Measurements from ENCODE around the gene SKAP1. TPM values are rescaled to one million over a fixed set of nuclear protein-coding genes. Genes with fewer than 3 reads are reported as not detected.

Gene SKAP1
- total RNA-seq, 1 donor from 2014 or later: not detected

DNA sequence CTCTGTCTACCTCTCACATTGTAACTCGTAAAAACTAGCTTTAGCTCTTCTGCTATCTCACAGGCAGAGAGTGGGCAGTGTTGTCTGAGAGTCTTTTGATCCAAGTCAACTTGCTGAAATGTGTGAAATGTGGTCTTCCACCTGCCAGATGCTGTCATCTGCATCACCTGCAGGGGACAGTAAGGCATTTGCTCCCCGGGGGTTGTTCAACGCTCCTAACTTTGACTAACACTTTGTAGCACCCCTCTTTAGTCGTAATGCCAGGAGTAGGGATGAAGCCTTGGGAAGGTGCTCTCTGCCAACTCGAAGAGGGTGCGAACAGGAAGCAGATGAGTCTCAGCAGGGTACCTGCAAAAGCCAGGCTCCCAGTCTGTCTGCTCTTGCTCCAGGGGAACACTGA lies 286.4 kb downstream of the SKAP1 start:
- H3K27ac Mint-ChIP-seq: no peak overlapping the region
- no peak for DNase-seq (ENCODE audit: low spot score)
- H3K9ac ChIP-seq: no peak overlapping the region
- H3K36me3 ChIP-seq: no peaks in the 10 kb centered on the region
- H3K4me1 Mint-ChIP-seq: peaks cover 34% of the 10 kb centered on the region
- peaks cover 5% of the 10 kb centered on the region for H3K4me1 ChIP-seq
- H3K4me3 ChIP-seq: no peak overlapping the region
- H3K4me3 Mint-ChIP-seq: no peak overlapping the region
- H3K9me3 ChIP-seq (ENCODE audit: low read depth): no peaks in the 10 kb centered on the region
- no peaks in the 10 kb centered on the region for H3K79me2 ChIP-seq (ENCODE audit: low read depth)
- H2AFZ ChIP-seq (replicated peaks): no peak overlapping the region
- TF ChIP-seq, protein P1, sequence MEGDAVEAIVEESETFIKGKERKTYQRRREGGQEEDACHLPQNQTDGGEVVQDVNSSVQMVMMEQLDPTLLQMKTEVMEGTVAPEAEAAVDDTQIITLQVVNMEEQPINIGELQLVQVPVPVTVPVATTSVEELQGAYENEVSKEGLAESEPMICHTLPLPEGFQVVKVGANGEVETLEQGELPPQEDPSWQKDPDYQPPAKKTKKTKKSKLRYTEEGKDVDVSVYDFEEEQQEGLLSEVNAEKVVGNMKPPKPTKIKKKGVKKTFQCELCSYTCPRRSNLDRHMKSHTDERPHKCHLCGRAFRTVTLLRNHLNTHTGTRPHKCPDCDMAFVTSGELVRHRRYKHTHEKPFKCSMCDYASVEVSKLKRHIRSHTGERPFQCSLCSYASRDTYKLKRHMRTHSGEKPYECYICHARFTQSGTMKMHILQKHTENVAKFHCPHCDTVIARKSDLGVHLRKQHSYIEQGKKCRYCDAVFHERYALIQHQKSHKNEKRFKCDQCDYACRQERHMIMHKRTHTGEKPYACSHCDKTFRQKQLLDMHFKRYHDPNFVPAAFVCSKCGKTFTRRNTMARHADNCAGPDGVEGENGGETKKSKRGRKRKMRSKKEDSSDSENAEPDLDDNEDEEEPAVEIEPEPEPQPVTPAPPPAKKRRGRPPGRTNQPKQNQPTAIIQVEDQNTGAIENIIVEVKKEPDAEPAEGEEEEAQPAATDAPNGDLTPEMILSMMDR (IDR thresholded peaks at IDR 0.05): no peak
- TF ChIP-seq EZH2 (IDR thresholded peaks at IDR 0.05) (no peak), EZH2phosphoT487 (IDR thresholded peaks at IDR 0.05) (no peak)
- H3K4me2 ChIP-seq: no peak overlapping the region
- no peaks in the 10 kb centered on the region for H4K20me1 ChIP-seq (ENCODE audit: low read depth)
- H3K27ac ChIP-seq: no peak overlapping the region
- H3K27me3 Mint-ChIP-seq (ENCODE audit: insufficient read depth, low read depth): peaks cover 17% of the 10 kb centered on the region
- H3K27me3 ChIP-seq: peaks cover 39% of the 10 kb centered on the region
- no peaks in the 10 kb centered on the region for H3K36me3 Mint-ChIP-seq
- peaks cover 6% of the 10 kb centered on the region for H3F3A ChIP-seq (ENCODE audit: low read depth)
- H3K9me3 Mint-ChIP-seq: no peaks in the 10 kb centered on the region

DNA sequence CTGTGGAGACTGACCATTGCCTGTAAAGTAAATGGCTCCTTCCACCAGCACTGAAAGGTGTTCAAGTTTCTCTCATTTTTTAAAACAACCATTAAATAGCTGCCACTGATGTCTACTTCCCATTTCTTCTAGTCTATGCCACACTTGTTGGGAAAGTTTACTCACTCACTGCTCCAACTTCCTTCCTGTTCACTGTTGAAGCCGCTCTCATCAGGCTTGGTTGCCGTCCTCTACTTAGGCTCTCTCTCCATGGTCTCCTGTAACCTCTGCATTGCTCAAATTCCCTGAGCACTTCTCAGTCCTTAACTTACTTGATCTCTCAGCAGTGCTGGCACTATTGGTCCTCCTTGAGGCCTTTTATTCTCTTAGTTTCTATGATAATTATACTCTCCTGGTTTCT lies 290.1 kb downstream of the SKAP1 start:
- Histone ChIP-seq H3K27me3 (peaks cover 25% of the 10 kb centered on the region), H3K4me2 (no peak overlapping the region), H3K9me3 (ENCODE audit: low read depth) (no peaks in the 10 kb centered on the region), H3K9ac (no peak overlapping the region), H3K27ac (no peak overlapping the region), H4K20me1 (ENCODE audit: low read depth) (no peaks in the 10 kb centered on the region), H3K4me3 (no peak overlapping the region), H2AFZ (replicated peaks) (no peak overlapping the region), H3K79me2 (ENCODE audit: low read depth) (no peaks in the 10 kb centered on the region), H3K4me1 (no peaks in the 10 kb centered on the region), H3F3A (ENCODE audit: low read depth) (no peaks in the 10 kb centered on the region), H3K36me3 (no peaks in the 10 kb centered on the region)
- peaks cover 14% of the 10 kb centered on the region for H3K4me1 Mint-ChIP-seq
- peaks cover 2% of the 10 kb centered on the region for H3K27me3 Mint-ChIP-seq (ENCODE audit: insufficient read depth, low read depth)
- TF ChIP-seq EZH2 (IDR thresholded peaks at IDR 0.05): no peak
- no peak overlapping the region for H3K4me3 Mint-ChIP-seq
- no peak for DNase-seq (ENCODE audit: low spot score)
- H3K27ac Mint-ChIP-seq: no peak overlapping the region
- H3K9me3 Mint-ChIP-seq: no peaks in the 10 kb centered on the region
- H3K36me3 Mint-ChIP-seq: no peaks in the 10 kb centered on the region

DNA sequence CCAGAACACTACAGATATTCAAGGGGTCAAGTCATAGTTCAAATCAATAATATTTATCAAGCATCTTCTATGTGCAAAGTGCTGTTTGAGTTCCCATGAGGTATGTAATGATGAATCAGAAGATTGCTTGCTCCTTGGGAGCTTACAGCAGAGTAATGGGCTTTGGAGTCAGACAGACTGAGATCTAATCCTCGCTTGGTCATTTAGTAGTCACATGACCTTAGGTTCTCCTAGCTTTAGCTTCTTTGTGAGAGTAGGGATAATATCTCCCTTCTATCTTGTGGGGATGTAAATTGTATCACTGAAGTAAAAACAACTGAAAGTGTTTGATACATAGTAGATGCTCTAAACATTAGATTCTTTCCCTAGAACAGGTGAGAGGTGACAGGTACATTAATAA lies 292.4 kb downstream of the SKAP1 start:
- no peak overlapping the region for H3K27ac Mint-ChIP-seq
- Histone ChIP-seq H3K79me2 (ENCODE audit: low read depth) (no peaks in the 10 kb centered on the region), H3K4me1 (no peaks in the 10 kb centered on the region), H3K9ac (no peak overlapping the region), H3K36me3 (no peaks in the 10 kb centered on the region), H3K27ac (no peak overlapping the region), H2AFZ (replicated peaks) (no peak overlapping the region), H3K9me3 (ENCODE audit: low read depth) (no peaks in the 10 kb centered on the region), H3K4me3 (no peak overlapping the region), H4K20me1 (ENCODE audit: low read depth) (no peaks in the 10 kb centered on the region), H3K27me3 (peaks cover 6% of the 10 kb centered on the region), H3F3A (ENCODE audit: low read depth) (no peaks in the 10 kb centered on the region), H3K4me2 (no peak overlapping the region)
- H3K27me3 Mint-ChIP-seq (ENCODE audit: insufficient read depth, low read depth): no peaks in the 10 kb centered on the region
- H3K4me3 Mint-ChIP-seq: no peak overlapping the region
- no peaks in the 10 kb centered on the region for H3K36me3 Mint-ChIP-seq
- H3K9me3 Mint-ChIP-seq: no peaks in the 10 kb centered on the region
- TF ChIP-seq EZH2phosphoT487 (IDR thresholded peaks at IDR 0.05) (no peak), EZH2 (IDR thresholded peaks at IDR 0.05) (no peak)
- TF ChIP-seq, protein P1 (IDR thresholded peaks at IDR 0.05): no peak
- no peak for DNase-seq (ENCODE audit: low spot score)
- H3K4me1 Mint-ChIP-seq: peaks cover 4% of the 10 kb centered on the region

DNA sequence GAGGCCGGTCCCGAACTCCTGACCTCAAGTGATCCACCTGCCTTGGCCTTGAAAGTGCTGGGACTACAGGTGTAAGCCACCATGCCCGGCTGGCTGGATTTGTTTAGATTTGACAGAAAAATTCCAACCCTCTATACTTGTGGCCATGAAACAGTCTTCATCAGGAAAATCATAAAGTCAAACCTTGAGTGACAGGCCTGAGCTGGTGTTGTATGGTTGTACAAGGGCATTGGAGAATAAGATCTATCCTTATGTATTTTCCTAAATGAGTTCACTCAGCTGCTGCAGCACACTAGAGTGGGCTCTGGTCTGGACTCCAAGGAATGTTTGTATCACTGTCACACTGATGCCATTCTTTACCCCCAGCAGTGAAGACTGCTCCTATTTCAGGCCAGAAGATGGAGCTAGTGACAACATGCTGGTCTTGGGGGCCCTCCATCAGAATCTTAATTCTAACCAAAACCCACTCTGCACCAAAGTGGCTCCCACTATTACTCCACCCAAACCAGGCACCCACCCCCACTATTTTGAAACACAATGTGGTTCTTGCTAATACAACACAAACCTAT lies 295.0 kb downstream of the SKAP1 start:
- Histone ChIP-seq H2AFZ (replicated peaks) (no peak overlapping the region), H3K36me3 (no peaks in the 10 kb centered on the region), H3K4me2 (no peak overlapping the region), H3F3A (ENCODE audit: low read depth) (peaks cover 11% of the 10 kb centered on the region), H3K9me3 (ENCODE audit: low read depth) (no peaks in the 10 kb centered on the region), H4K20me1 (ENCODE audit: low read depth) (no peaks in the 10 kb centered on the region), H3K27me3 (peaks cover 4% of the 10 kb centered on the region), H3K4me3 (no peak overlapping the region), H3K79me2 (ENCODE audit: low read depth) (no peaks in the 10 kb centered on the region), H3K9ac (no peak overlapping the region), H3K4me1 (peaks cover 7% of the 10 kb centered on the region), H3K27ac (no peak overlapping the region)
- Mint-ChIP-seq H3K9me3 (no peaks in the 10 kb centered on the region), H3K27me3 (ENCODE audit: insufficient read depth, low read depth) (peaks cover 5% of the 10 kb centered on the region), H3K4me1 (peaks cover 11% of the 10 kb centered on the region), H3K36me3 (no peaks in the 10 kb centered on the region), H3K27ac (no peak overlapping the region), H3K4me3 (no peak overlapping the region)
- TF ChIP-seq, protein P1 (IDR thresholded peaks at IDR 0.05): peak; percentile 45
- no peak for TF ChIP-seq EZH2 (IDR thresholded peaks at IDR 0.05)
- TF ChIP-seq EZH2phosphoT487 (IDR thresholded peaks at IDR 0.05): no peak
- peak; percentile 66 for DNase-seq (ENCODE audit: low spot score)
